Measurements from ENCODE around the gene IFI16.
A peak's percentile ranks its signal among the peaks of the same experiment; 100 is the strongest.
"Not testable (repeated sequence)": the region's sequence is repeated elsewhere in the genome, so short reads cannot be mapped to it uniquely, and the experiment has no call there.

Gene IFI16

DNA sequence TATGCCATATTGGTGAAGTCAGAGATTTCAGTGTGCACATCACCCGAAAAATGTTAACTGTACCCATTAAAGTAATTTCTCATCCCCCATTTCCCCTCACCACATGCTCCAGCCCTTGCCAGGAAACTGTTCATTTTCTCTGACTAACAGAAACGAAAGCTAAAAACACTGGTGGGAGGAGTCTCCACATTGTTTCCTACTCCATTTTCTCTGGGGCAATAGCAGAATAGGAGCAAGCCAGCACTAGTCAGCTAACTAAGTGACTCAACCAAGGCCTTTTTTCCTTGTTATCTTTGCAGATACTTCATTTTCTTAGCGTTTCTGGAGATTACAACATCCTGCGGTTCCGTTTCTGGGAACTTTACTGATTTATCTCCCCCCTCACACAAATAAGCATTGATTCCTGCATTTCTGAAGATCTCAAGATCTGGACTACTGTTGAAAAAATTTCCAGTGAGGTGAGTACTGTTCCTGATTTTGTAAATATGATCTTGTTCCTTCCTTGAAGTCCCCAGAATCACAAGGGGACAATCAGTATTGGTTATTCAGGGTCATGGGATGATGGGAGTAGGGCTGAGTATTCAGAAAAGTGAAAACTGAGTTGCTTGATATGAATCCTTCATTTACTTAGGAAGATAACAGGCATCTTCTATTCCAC, at the start of gene IFI16:
Gene IFI16 (plus strand): TSS at position 204 of the 658 bp plus-strand sequence. CDS start 4,774 bp downstream, outside the sequence.
- DNase-seq = peak; percentile 95 to 96

GRCh38 chr1:158961178-158961577, 48.5 kb upstream of the IFI16 start:
- DNase-seq = no peak

DNA sequence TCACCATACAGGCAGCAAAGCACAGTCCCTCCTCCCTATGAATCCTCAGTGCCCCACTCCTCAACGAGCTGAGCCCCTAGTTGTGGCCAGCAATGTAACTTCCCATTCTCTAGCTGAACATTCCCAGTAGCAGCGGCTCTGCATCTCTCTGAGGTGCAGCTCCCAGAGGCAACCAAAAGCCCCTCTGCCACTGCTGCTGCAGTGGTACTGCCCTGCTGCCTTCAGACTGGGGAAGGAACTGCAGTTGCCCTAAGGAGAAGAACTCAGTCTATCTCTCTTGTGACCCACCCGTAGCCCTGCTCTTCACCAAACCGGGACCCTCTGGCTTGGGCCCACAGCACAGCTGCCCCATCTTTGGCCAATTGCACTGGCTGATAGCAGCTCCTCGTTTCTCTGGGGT, 46.7 kb upstream of the IFI16 start:
- no peak for DNase-seq

GRCh38 chr1:158969166-158969565, 40.5 kb upstream of the IFI16 start:
- DNase-seq = no peak

- DNase-seq = no peak
These were observed 39.9 kb upstream of the IFI16 start for GRCh38 chr1:158969855-158970254.

GRCh38 chr1:158972841-158973240, 36.9 kb upstream of the IFI16 start:
- DNase-seq = peak; percentile 63 to 80

- no peak for DNase-seq
These were observed 33.5 kb upstream of the IFI16 start for GRCh38 chr1:158976219-158976618.

GRCh38 chr1:158978730-158979129, 31.0 kb upstream of the IFI16 start:
- no peak for DNase-seq

DNA sequence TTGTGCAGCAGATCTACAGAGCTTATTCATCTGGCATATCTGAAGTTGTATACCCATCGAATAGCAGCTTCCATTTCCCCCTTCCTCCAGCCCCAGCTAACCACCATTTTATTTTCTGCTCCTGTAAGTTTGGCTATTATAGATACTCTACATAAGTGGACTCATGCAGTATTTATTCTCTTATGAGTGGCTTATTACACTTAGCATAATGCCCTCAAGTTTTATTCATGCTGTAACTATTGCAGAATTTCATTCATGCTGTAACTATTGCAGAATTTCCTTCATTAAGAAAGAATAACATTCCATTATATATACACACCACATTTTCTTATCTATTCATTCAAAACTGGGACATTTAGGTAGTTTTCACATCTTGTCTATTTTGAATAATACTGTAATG, 30.5 kb upstream of the IFI16 start:
- DNase-seq = no peak

GRCh38 chr1:158983235-158983634, 26.5 kb upstream of the IFI16 start:
- no peak for DNase-seq

- DNase-seq = no peak
These were observed 25.3 kb upstream of the IFI16 start for GRCh38 chr1:158984386-158984785.

- DNase-seq = no peak
These were observed 20.3 kb upstream of the IFI16 start for GRCh38 chr1:158989424-158989823.

- DNase-seq = no peak
These were observed 16.9 kb upstream of the IFI16 start for GRCh38 chr1:158992787-158993312.

DNA sequence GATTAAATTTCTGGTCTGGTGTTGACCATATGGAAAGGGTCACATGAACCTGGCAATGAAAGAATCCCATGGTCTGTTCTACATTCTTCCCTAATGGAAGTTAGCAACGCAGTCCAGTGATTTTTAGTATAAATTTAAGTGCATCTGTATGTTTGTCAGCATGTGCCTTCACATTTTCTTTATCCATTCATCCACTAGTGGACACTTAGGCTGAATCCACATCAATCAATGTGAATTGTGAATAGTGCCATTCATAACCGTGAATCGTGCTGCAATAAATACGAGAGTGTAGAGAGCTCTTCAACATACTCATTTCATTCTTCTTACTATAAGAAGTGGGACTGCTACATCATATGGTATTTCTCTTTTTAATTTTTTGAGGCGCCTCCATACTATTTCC, 12.7 kb upstream of the IFI16 start:
- no peak for DNase-seq

DNA sequence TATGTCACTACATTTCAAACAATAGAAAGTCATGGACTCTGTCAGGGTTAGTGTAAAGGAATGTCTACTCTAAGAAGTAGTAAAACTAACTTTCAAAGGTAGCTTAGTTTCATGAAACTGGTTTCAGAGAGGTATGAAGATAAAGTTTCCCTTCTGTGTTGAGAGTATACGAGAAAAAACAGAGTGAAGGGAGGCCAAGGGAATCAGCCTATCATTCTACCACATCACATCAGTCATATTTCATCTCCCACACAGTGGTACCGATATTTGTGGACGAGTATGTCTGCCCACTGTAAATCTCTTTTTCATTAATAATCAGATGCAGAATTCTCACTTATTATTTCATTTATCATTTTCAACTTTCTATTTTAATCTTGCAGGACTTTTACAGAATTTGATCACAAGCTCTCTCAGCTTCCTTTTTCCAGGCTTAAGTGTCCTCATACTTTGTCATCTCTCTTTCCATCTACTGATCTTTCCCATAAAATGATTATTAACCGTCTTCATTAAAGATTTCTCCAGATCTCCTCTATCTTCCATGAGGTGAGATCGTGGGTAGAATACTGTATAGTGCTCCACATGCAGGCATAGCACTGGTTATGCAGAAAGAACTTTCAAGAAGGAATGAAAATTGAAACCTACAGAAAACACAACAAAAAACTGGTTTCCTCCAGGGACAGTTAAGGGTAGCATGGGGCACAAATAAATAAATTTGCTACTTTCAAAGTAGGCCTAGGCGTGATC, 11.5 kb upstream of the IFI16 start:
- no peak for DNase-seq

- DNase-seq = peak; percentile 55 to 83
These were observed 10.9 kb upstream of the IFI16 start for GRCh38 chr1:158998781-158999161.

DNA sequence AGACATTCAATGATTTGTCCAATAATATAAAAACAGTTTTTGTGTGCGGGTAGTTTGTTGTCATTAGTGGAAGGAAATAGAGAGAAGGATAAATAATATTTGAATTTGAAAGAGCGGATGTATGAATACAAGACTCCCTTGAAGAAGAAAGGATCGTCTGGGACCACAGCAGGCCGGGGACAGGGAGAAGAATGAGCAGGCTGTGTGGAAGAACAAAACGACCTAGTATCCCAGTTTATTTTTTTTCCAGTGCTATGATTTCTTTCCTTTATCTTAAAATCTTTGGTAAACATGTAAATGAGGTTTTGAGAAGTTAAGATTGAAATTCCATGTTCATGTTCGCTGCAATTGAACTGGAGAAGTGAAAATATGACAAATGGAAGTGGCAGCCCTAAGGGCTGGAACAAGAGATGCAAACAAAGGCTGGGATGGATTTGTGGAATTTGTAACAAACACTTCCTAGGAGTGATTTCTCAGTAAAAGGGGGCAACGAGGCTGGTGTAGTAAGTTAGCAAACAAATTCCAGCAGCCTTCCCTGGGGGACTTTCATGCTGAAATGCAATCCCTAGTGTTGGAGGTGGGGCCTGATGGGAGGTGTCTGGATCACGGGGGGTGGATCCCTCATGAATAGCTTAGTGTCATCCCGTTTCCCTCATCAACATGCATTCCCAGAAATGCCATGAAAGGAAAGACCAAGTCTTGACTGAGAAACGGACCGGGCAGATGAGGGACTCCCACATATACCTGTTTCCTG, 10.2 kb upstream of the IFI16 start:
- no peak for DNase-seq

DNA sequence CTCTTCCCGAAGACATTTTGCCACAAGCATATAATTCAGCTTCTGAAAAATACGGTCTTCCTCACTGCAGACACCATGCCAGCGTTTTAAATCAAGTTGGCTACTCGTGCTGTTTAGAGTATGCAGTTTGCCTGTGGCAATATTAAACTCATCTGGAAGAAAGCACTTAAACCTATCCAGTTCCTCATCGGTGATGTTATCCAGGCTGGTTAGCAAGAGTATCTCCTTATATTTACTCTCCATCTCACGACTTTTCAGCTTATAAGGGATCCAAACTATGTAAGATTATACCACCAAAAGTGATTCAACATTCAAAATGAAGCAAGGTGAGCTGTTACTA, 9.7 kb upstream of the IFI16 start:
- no peak for DNase-seq

DNA sequence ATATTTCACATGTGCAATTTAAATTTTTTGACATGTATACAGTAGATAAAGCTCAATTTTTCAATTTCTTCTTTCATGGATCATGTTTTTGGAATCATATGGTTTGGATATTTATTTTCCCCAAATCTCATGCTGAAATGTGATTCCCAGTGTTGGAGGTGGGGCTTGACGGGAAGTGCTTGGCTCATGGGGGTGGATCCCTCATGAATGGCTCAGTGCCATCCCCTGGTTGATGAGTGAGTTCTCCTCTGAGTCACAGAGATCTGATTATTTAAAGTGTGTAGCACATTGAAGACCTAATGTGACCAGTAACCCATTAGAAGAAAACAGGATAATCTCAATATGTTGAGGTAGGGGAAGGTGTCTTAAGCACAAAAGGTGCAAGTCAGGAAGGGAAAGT, 9.1 kb upstream of the IFI16 start:
- DNase-seq = peak; percentile 23 to 37

DNA sequence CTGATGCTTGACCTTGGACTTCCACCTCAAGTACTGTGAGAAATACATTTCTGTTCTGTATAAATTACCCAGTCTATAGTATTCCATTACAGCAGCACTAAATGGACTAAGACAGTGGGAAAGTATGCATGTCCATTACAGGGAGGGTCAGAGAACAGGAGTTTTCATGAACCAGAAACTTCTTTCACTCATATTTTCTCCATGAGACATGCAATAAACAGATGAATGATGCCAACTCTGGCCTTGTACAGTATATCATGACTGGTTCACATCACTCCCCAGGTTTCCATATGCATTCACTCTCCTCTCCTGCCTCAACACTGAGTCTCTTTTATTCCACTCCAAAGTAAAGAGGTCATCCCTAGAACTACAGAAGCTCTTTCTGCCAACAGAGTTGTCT, 4.5 kb upstream of the IFI16 start:
- DNase-seq = no peak

DNA sequence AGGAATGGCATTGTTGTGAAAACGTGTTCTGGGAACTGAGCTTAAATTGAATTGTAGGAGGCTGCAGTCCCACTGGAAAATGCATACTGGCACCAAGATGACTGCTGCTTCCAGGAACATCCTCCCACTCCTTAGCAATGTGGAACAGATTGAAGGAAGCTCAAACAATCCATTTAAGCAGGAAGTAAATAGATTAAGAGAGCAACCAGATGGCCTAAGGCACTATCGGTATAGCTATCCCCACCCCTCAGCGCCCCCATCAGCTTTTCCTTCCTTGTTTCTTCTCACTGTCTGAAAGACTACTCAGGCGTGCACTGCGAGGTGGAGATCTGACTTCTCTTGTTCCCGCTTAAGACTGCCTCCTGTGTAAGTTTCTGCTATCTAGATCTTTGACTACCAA, 4.0 kb upstream of the IFI16 start:
- DNase-seq = peak; percentile 70 to 72

DNA sequence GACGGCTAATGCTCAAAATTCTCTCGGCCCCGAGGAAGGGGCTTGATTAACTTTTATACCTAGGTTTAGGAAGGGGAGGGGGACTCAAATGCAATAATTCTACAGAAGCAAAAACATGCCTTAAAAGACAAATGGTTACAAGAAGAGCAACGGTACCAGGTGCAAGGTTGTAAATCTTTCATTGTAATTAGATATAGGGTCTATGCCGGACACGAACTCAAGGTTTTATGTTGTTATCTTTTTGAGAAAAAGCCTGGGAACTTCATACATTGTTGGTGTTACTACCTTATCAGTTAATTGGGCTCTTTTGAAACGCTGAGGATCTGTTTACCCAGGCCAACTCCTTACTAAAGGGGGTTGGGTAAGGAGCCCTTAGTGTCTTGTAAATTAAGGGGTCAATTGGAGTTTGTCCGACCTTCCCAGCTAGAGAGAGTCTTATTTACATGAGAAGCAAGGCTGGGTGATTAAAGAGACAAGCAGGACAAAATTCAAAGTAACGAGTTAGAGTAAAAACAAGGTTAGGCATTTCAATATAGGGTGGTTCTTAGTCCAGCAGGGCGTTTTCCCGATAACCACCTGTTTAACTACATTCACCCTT, 3.4 kb upstream of the IFI16 start:
- DNase-seq = not testable (repeated sequence)

DNA sequence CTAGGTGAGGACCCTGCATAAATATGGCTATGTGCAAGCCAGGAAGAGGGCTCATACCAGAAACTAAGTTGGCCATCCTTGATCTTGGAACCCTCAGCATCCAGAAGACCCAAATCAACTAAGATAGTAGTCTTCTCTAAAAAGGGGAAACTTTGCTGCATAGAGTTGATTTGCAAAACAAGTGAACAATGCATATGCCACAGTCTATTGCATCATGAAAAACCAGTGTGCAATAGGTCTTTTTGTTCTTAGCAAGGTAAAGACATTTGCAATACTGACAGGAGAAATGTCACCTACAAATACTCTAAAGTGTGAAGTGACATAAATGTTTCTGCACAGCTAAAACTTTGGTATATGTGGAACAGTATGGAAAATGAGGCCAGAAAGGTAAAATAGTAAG, 2.0 kb upstream of the IFI16 start:
- peak; percentile 6 for DNase-seq
